Heart right ventricle (tissue), 16 donors: ENCODE data around the gene CD40. TPM values are rescaled to one million over a fixed set of nuclear protein-coding genes. Genes with fewer than 3 reads are reported as not detected.

Source experiments
- ATAC-seq, 8 donors: fragments of 200-7000 bp; cut with Tn5 transposase; one replicate each; pipeline ENCODE4 v1.9.1; 2020; ENCODE audit warnings: mild to moderate bottlenecking in 8 of 8, moderate library complexity in 8 of 8, moderate number of reproducible peaks in 1 of 8
- DNase-seq, 2 donors: peaks; one replicate each; pipeline ENCODE4 v3.0.0-alpha.2; 2020
- H3K27ac ChIP-seq, 10 donors: fragments of 200-600 bp; sonication (generic) in 2 of 10; one replicate each; pipeline versions ENCODE4 v1.5.0 to v1.8.0; 2020 to 2022; ENCODE audit warnings: mild to moderate bottlenecking in 3 of 10
- H3K27me3 ChIP-seq, 7 donors: fragments of 200-600 bp; one replicate each; pipeline ENCODE4 v1.8.0; 2021 to 2022; ENCODE audit warnings: mild to moderate bottlenecking in 2 of 7
- H3K36me3 ChIP-seq, 9 donors: fragments of 200-600 bp; sonication (generic) in 1 of 9; one replicate each; pipeline versions ENCODE4 v1.5.0 to v1.8.0; 2020 to 2022; ENCODE audit warnings: mild to moderate bottlenecking in 2 of 9
- H3K4me1 ChIP-seq, 9 donors: fragments of 200-600 bp; sonication (generic) in 1 of 9; one replicate each; pipeline versions ENCODE4 v1.5.0 to v1.8.0; 2020 to 2022; ENCODE audit warnings: mild to moderate bottlenecking in 4 of 9
- H3K4me3 ChIP-seq, 10 donors: fragments of 200-600 bp; sonication (generic) in 2 of 10; one replicate each; pipeline versions ENCODE4 v1.5.0 to v1.8.0; 2020 to 2022; ENCODE audit warnings: mild to moderate bottlenecking in 7 of 10, moderate library complexity in 2 of 10
- H3K9me3 ChIP-seq, 11 donors: fragments of 200-600 bp in 10 of 11; sonication (generic) in 2 of 11; one replicate each; pipeline versions ENCODE4 v1.5.0 to v1.8.0; 2013 to 2022; ENCODE audit warnings: mild to moderate bottlenecking in 2 of 11, control low read depth in 1 of 11, moderate library complexity in 1 of 11
- CTCF ChIP-seq, 9 donors: fragments of 200-600 bp; sonication (generic) in 2 of 9; IDR thresholded peaks; one replicate each; pipeline versions ENCODE4 v1.5.0 to v1.8.0; 2021 to 2022; ENCODE audit warnings: antibody characterized with exemption in 9 of 9, mild to moderate bottlenecking in 5 of 9, moderate library complexity in 1 of 9
- WGBS, 2 donors: extraction: QIAGEN DNeasy Blood & Tissue Kit; methylation state at CpG; one replicate each; pipeline ENCODE4 v1.1.7; 2013; ENCODE audit warnings: inconsistent platforms in 1 of 2; 5-methylcytosine and 5-hydroxymethylcytosine counted together
- intact Hi-C, 10 donors: fragments of 100-400 bp; cut with DNase I; formaldehyde crosslinking; loops; one replicate each; pipeline versions ENCODE4 v1.11.1 to v1.14.2; 2022
- polyA plus RNA-seq, 2 donors: library from polyadenylated mRNA; stranded (reverse); fragments of 200-250 nt; gene quantifications; one replicate each; pipeline ENCODE4 v1.2.3, GENCODE V29; 2013
- total RNA-seq, 10 donors: library from RNA; stranded (reverse); fragmentation: NEBNext Ultra II Directional in 3 of 10; extraction: Animal tissue kit (Norgen Biotek cat#: 25700) in 3 of 10; gene quantifications; one replicate each; pipeline versions ENCODE4 v1.2.1 to v1.2.4, GENCODE V29; 2021 to 2023
- donor health status: Arrhythmogenic right ventricular cardiomyopathy.
- donor health status: ischemic (EF 13 %, LVEDD 7.1; RV severe dilation, severe dysfunction).
- donor health status: healthy with polysubstance abuse.
- donor health status: DM: no; HTN: yes; CAD: no.
- donor health status: DM: no; HTN: no; CAD: no.
- donor health status: ischemic (EF 25% LVEDD 6.9; RV normal size, moderate dysfunction).
- donor health status: ischemic (EF 25% LVEDD 5.7; RV mildly dilated, moderate dysfunction).
- donor health status: healthy.
- donor health status: DM: yes; HTN: yes; CAD: no.
- donor health status: Ischemic cardiomyopathy.
- donor health status: ischemic (EF 35%, LVEDD 5.7; RV mildly dilated, moderate dysfunction).
- donor health status: nonischemic (EF 11% LVEDD 7.7; RV severe dilation, severe dysfunction).
- donor health status: DM: yes; HTN: yes; CAD: no.
- donor health status: PGD.
- donor health status: ischemic (EF 29% LVEDD 5.4; RV normal size, mild dysfunction).
- donor health status: nonischemic (EF 23%, LVEDD 6.1; RV moderate dilation, normal function).

Gene CD40
- total and polyA plus RNA-seq, 12 donors = 2.6 to 25.0 (median 7.2) TPM

GRCh38 chr20:46111028-46111835, 6.9 kb upstream of the CD40 start:
- no peaks in the 10 kb centered on the region for H3K9me3 ChIP-seq
- peak in 1 of 2 donors; percentile 42 for DNase-seq
- H3K4me1 ChIP-seq = peaks cover 0 to 26% (median 0%) of the 10 kb centered on the region in 9 donors
- peak overlapping the region in 1 of 10 donors; percentile 65 for H3K27ac ChIP-seq
- ATAC-seq = peak; percentile 55 to 88 (median 86)
- 49 to 51% methylated on average over 5 of the region's 5 CpGs for WGBS, 2 donors
- intact Hi-C loops = no loop called here
- peaks cover 0 to 54% (median 20%) of the 10 kb centered on the region in 7 donors for H3K27me3 ChIP-seq
- no peaks in the 10 kb centered on the region for H3K36me3 ChIP-seq
- no peak for TF ChIP-seq CTCF (IDR thresholded peaks at IDR 0.05)
- no peak overlapping the region for H3K4me3 ChIP-seq

GRCh38 chr20:46111836-46112212, 6.3 kb upstream of the CD40 start:
- TF ChIP-seq CTCF (IDR thresholded peaks at IDR 0.05) = no peak
- DNase-seq = no peak
- intact Hi-C loops = no loop called here
- Histone ChIP-seq H3K4me3 (no peak overlapping the region), H3K9me3 (no peaks in the 10 kb centered on the region), H3K4me1 (peaks cover 0 to 26% (median 0%) of the 10 kb centered on the region in 9 donors), H3K27me3 (peaks cover 0 to 48% (median 19%) of the 10 kb centered on the region in 7 donors), H3K36me3 (no peaks in the 10 kb centered on the region), H3K27ac (peak overlapping the region in 1 of 10 donors; percentile 44)
- ATAC-seq = no peak

- no peak overlapping the region for H3K4me3 ChIP-seq
- H3K36me3 ChIP-seq = no peaks in the 10 kb centered on the region
- no peak for TF ChIP-seq CTCF (IDR thresholded peaks at IDR 0.05)
- H3K4me1 ChIP-seq = peaks cover 0 to 33% (median 7%) of the 10 kb centered on the region in 9 donors
- DNase-seq = no peak
- peaks cover 0 to 46% (median 15%) of the 10 kb centered on the region in 7 donors for H3K27me3 ChIP-seq
- 61 to 70% methylated on average over 10 of the region's 10 CpGs for WGBS, 2 donors
- ATAC-seq = no peak
- H3K27ac ChIP-seq = no peak overlapping the region
- H3K9me3 ChIP-seq = no peaks in the 10 kb centered on the region
- intact Hi-C loops = no loop called here
Measured at GRCh38 chr20:46112430-46113112, 5.5 kb upstream of the CD40 start.

- intact Hi-C loops = no loop called here
- no peaks in the 10 kb centered on the region for H3K36me3 ChIP-seq
- H3K9me3 ChIP-seq = no peaks in the 10 kb centered on the region
- no peak for TF ChIP-seq CTCF (IDR thresholded peaks at IDR 0.05)
- WGBS, 2 donors = 70 to 77% methylated on average over 3 of the region's 3 CpGs
- ATAC-seq (no peak), DNase-seq (no peak)
- no peak overlapping the region for H3K27ac ChIP-seq
- peaks cover 0 to 35% (median 10%) of the 10 kb centered on the region in 9 donors for H3K4me1 ChIP-seq
- H3K27me3 ChIP-seq = peaks cover 0 to 46% (median 12%) of the 10 kb centered on the region in 7 donors
- no peak overlapping the region for H3K4me3 ChIP-seq
Measured at GRCh38 chr20:46113113-46113470, 5.0 kb upstream of the CD40 start.
